Small intestine (tissue), 4 donors: ENCODE measurements around the gene ZNF507. TPM values are rescaled to one million over a fixed set of nuclear protein-coding genes. Genes with fewer than 3 reads are reported as not detected.

Experiments used
- polyA plus RNA-seq, 4 donors: library from polyadenylated mRNA; stranded (reverse) in 3 of 4; unstranded in 1 of 4; fragments of 200-250 nt in 3 of 4; fragments of 120-200 nt in 1 of 4; gene quantifications; one replicate each; pipeline versions ENCODE4 v1.2.1 to v1.2.3, GENCODE V29; 2013
- donor health status: healthy with polysubstance abuse.
- donor health status: Bipolar disorder and iron deficiency.
- donor health status: healthy.

Gene ZNF507
- polyA plus RNA-seq, 4 donors: 3.2 to 17.1 (median 5.5) TPM

Other genes with a start within 250 kb of the ZNF507 start
- gene DPY19L3, start 60.2 kb downstream of the ZNF507 start, polyA plus RNA-seq: 10 to 100 TPM in 1 of 4 donors, 1 to 10 TPM in 3; 2.7 to 34.7 (median 3.6) TPM
- gene PDCD5, start 235.6 kb downstream of the ZNF507 start, polyA plus RNA-seq: 100 to 1,000 TPM in 3 of 4 donors, 10 to 100 TPM in 1; 47.8 to 114 (median 105) TPM